Nephron (organoid): ENCODE results near the gene SLC38A10.

Experiments used
- H3K27ac Mint-ChIP-seq, 3 experiments: 2 replicates each; pipeline ENCODE4 v1.8.0; 2020; ENCODE audit warnings: mixed read lengths in 3 of 3, mild to moderate bottlenecking in 2 of 3, moderate library complexity in 1 of 3
- H3K27me3 Mint-ChIP-seq: 2 replicates; pipeline ENCODE4 v1.8.0; 2021; ENCODE audit warnings: low read depth, mild to moderate bottlenecking, moderate library complexity, mixed read lengths
- H3K36me3 Mint-ChIP-seq: 2 replicates; pipeline ENCODE4 v1.8.0; 2020; ENCODE audit warnings: low read depth, mixed read lengths
- H3K4me1 Mint-ChIP-seq: 2 replicates; pipeline ENCODE4 v1.8.0; 2020; ENCODE audit warnings: mixed read lengths
- H3K4me3 Mint-ChIP-seq, 3 experiments: 2 replicates each; pipeline ENCODE4 v1.8.0; 2020; ENCODE audit warnings: mild to moderate bottlenecking in 3 of 3, mixed read lengths in 3 of 3, moderate library complexity in 2 of 3
- H3K9me3 Mint-ChIP-seq: 2 replicates; pipeline ENCODE4 v1.8.0; 2020; ENCODE audit warnings: mixed read lengths
- TF ChIP-seq, protein P1 (sequence below), 3 experiments: fragments of 200-600 bp; sonication (generic); IDR thresholded peaks; one replicate each; pipeline ENCODE4 v1.5.0; 2021; ENCODE audit warnings: antibody characterized with exemption in 3 of 3; ENCODE audit not compliant: unreplicated experiment in 3 of 3

Gene SLC38A10

DNA sequence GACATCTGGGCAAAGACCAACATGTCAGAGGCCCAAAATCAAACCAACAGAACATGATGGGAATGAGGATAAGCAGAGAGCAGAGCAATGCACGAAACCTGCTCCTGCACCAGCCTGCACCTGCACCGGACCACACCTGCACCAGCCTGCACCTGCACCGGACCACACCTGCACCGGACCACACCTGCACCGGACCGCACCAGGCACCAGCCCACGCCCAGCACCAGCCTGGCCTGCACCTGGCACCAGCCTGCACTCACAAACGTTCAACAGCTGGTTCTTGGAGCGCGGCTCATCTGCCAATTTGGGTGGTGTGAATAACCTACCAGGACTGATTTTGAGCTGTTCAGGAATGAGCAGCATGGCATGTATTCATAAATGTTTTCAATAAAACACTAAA is 90.5 kb downstream of the SLC38A10 start:
- Mint-ChIP-seq H3K4me3 (no peak overlapping the region), H3K9me3 (no peaks in the 10 kb centered on the region), H3K27ac (no peak overlapping the region), H3K4me1 (no peaks in the 10 kb centered on the region), H3K27me3 (no peaks in the 10 kb centered on the region), H3K36me3 (peaks cover 7% of the 10 kb centered on the region)
- TF ChIP-seq, protein P1, sequence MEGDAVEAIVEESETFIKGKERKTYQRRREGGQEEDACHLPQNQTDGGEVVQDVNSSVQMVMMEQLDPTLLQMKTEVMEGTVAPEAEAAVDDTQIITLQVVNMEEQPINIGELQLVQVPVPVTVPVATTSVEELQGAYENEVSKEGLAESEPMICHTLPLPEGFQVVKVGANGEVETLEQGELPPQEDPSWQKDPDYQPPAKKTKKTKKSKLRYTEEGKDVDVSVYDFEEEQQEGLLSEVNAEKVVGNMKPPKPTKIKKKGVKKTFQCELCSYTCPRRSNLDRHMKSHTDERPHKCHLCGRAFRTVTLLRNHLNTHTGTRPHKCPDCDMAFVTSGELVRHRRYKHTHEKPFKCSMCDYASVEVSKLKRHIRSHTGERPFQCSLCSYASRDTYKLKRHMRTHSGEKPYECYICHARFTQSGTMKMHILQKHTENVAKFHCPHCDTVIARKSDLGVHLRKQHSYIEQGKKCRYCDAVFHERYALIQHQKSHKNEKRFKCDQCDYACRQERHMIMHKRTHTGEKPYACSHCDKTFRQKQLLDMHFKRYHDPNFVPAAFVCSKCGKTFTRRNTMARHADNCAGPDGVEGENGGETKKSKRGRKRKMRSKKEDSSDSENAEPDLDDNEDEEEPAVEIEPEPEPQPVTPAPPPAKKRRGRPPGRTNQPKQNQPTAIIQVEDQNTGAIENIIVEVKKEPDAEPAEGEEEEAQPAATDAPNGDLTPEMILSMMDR (IDR thresholded peaks at IDR 0.05; ENCODE audit: unreplicated experiment in 3 of 3): no peak

DNA sequence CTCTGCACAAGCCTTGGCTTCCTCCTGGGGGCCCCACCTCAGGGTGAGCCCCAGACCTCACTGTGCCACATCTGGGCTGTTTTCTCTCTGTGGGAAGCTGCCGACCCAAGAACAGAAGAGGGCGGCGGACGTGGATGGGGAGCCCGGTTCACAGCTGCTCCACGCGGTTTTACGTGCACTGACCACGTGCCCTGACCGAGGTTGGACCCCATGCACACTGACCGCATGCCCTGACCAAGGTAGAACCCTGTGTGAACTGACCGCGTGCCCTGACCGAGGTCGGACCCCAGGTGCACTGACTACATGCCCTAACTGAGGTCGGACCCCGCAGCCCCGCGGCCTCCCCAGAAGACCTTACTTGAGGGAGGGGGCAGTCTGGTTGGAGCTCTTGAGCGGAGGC is 92.0 kb downstream of the SLC38A10 start:
- Mint-ChIP-seq H3K9me3 (no peaks in the 10 kb centered on the region), H3K27me3 (no peaks in the 10 kb centered on the region), H3K4me1 (no peaks in the 10 kb centered on the region), H3K4me3 (no peak overlapping the region), H3K36me3 (peaks cover 4% of the 10 kb centered on the region), H3K27ac (no peak overlapping the region)
- TF ChIP-seq, protein P1 (IDR thresholded peaks at IDR 0.05; ENCODE audit: unreplicated experiment in 3 of 3): no peak

DNA sequence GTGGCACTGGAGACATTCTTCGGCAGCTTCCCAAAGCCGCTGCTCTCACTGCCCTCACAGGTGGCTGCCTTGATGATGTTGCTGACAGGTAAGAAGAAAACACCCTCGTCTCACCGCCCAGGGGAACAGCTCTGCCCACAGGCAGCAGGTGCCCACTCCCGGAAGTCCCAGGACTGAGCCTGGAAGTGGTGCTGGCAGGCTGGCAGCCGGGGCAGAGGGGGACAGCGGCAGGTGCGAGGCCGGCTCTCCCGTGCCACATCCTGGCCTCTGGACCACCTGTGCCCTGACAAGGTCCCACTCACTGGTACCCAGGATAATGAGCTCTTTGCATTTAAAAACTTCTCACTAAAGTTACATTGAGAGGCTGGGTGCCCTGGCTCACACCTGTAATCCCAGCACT is 92.8 kb downstream of the SLC38A10 start:
- Mint-ChIP-seq H3K27me3 (no peaks in the 10 kb centered on the region), H3K9me3 (no peaks in the 10 kb centered on the region)
- TF ChIP-seq, protein P1 (IDR thresholded peaks at IDR 0.05; ENCODE audit: unreplicated experiment in 3 of 3): no peak

DNA sequence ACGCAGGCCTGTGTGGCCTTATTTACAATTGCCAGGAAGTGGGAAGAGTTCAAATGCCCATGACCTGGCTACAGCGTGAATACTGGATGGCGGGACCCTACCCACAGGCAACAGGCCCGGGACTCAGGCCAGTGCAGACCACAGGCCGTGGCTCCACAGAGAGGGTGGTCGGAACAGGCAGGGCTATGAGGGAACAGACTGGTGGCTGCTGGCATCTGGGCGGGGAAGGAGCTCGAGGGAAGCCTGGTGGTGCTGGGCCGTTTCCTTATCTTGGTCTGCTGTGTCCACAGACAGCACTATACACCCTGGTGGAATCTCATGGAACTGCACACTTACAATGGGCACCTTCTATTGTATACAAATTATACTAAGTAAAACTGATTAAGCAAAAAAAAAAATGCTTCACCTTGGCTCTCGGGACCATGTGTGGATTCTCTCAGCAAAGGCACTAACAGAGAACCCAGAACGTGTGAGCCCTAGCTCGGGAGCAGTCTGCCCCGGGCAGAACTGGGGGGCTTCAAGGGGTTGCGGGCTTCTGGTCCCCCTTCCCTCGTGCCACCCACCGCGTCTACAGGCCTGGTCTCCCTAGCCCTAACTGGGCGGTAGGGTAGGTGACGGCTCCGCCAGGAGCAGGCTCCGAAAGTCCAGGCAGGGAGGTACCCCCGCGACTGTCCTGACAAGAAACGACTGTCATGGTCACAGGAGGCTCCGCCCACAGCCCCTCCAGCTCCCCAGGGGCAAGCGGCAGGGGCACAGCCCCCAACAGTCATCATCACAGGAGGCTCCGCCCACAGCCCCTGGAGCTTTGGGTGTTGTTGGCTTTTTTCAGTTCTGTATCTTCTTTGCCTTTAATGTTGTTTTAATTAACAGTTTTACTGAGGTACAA is 94.2 kb downstream of the SLC38A10 start:
- H3K4me1 Mint-ChIP-seq: no peaks in the 10 kb centered on the region
- H3K27me3 Mint-ChIP-seq: no peaks in the 10 kb centered on the region
- no peaks in the 10 kb centered on the region for H3K9me3 Mint-ChIP-seq
- H3K4me3 Mint-ChIP-seq: no peak overlapping the region
- TF ChIP-seq, protein P1 (IDR thresholded peaks at IDR 0.05; ENCODE audit: unreplicated experiment in 3 of 3): peak; percentile 50 to 70 (median 60)
- no peak overlapping the region for H3K27ac Mint-ChIP-seq
- peaks cover 4% of the 10 kb centered on the region for H3K36me3 Mint-ChIP-seq

More for the DNA sequence above, 92.8 kb downstream of the SLC38A10 start:
- Mint-ChIP-seq H3K27ac (no peak overlapping the region), H3K36me3 (peaks cover 4% of the 10 kb centered on the region), H3K4me1 (no peaks in the 10 kb centered on the region), H3K4me3 (no peak overlapping the region)

DNA sequence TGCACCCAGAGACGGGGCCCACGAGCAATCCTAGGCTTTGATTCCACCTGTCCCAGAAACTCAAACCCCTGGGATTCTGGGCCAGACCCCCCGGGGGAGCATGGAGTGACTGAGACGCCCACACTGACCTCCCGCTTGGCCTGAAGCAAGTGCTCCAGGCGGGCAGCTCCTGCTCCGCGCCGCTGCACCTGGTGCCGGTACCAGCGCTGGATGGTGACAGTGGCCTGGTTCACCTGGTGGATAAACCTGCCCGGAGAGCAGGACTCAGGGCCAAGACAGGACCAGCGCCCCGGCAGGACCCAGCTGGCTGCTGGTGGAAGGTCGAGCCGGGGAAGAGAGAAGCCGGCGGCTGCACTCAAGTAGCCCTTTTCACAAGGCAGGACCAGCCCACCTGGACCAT is 94.9 kb downstream of the SLC38A10 start:
- Mint-ChIP-seq H3K36me3 (peaks cover 4% of the 10 kb centered on the region), H3K27ac (no peak overlapping the region), H3K9me3 (no peaks in the 10 kb centered on the region), H3K4me1 (no peaks in the 10 kb centered on the region), H3K27me3 (no peaks in the 10 kb centered on the region), H3K4me3 (no peak overlapping the region)
- TF ChIP-seq, protein P1 (IDR thresholded peaks at IDR 0.05; ENCODE audit: unreplicated experiment in 3 of 3): no peak

DNA sequence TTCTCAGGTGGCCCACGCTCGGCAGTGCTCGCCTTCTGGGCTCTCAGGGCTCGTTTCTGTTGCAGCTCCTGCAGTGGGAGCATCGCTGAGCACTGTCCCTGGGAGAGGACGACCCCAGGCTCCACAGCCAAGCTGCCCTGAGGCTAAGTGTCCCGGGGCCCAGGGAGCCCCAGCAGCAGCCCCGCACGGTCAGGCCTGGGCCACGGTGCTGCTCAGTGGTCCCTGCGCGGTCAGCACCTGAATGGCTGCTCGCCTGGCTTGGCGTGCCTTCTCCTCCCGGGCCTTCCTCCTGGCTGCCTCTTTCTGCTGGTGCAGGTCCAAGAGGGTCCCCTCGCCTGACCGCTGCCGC is 95.7 kb downstream of the SLC38A10 start:
- no peak overlapping the region for H3K27ac Mint-ChIP-seq
- no peak overlapping the region for H3K4me3 Mint-ChIP-seq
- H3K4me1 Mint-ChIP-seq: no peaks in the 10 kb centered on the region
- H3K9me3 Mint-ChIP-seq: no peaks in the 10 kb centered on the region
- H3K36me3 Mint-ChIP-seq: peaks cover 8% of the 10 kb centered on the region
- no peaks in the 10 kb centered on the region for H3K27me3 Mint-ChIP-seq
- TF ChIP-seq, protein P1 (IDR thresholded peaks at IDR 0.05; ENCODE audit: unreplicated experiment in 3 of 3): no peak
